ENCODE data around the gene EMID1.

EMID1 gene

DNA sequence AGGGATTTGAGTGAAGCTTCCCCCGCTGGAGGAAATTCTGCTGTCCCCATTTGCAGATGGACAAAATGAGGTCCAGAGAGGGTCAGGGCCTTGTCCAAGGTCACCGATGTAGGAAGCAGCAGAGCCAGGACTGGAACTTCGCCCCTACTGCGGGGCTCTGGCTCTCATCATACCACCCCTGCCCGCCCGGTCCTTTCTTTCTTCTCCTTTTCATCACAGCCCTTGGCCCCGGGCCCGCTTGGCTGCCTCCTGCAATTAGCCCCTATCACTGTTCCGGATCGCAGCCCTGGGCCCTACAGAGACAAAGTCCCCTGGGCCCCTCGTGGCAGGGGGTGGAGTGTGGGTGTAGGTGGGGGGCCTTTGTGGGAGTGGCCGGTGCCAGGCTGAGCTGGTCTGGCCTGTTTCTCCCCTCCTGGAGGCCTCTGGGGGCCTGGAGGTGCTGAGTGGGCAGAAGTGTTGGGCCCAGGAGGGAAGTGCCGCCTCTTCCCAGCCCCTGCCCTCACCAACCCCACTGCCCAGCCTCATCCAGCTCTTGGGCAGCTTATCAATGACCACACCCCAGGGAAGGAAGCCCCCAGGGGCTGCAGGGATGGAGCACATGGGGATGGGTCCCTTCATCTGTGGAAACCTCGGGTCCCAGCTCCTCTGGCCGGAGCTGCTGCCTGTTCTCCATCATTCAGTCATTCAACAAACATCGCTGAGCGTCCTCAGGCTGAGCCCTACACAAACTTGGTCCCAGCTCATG lies 3.4 kb downstream of the EMID1 start:
- Histone ChIP-seq H3K9me3 (ENCODE audit: control insufficient read depth, insufficient read depth, low read depth, low read length) (no peaks in the 10 kb centered on the region), H3K4me1 (ENCODE audit: control insufficient read depth, insufficient read depth, low read length) (no peaks in the 10 kb centered on the region), H3K27ac (ENCODE audit: extremely low read depth, low read depth, low read length) (no peak overlapping the region), H3K4me3 (ENCODE audit: low read depth, low read length) (no peak overlapping the region), H3K36me3 (ENCODE audit: control insufficient read depth in 2 of 2, insufficient read depth in 1 of 2, low read length in 2 of 2) (no peaks in the 10 kb centered on the region)
- POLR2A ChIA-PET = no interaction called here
- CTCF ChIA-PET = interaction anchor here (0.6 to 2.0 kb wide), 3 partner anchors 36 to 64 kb away, joined by 3 to 9 read pairs (median 4); no protein-coding TSS in a partner anchor
- no peak for TF ChIP-seq BCL6B (tag by site-specific recombination; IDR thresholded peaks at IDR 0.05)
- TF ChIP-seq, protein P1, sequence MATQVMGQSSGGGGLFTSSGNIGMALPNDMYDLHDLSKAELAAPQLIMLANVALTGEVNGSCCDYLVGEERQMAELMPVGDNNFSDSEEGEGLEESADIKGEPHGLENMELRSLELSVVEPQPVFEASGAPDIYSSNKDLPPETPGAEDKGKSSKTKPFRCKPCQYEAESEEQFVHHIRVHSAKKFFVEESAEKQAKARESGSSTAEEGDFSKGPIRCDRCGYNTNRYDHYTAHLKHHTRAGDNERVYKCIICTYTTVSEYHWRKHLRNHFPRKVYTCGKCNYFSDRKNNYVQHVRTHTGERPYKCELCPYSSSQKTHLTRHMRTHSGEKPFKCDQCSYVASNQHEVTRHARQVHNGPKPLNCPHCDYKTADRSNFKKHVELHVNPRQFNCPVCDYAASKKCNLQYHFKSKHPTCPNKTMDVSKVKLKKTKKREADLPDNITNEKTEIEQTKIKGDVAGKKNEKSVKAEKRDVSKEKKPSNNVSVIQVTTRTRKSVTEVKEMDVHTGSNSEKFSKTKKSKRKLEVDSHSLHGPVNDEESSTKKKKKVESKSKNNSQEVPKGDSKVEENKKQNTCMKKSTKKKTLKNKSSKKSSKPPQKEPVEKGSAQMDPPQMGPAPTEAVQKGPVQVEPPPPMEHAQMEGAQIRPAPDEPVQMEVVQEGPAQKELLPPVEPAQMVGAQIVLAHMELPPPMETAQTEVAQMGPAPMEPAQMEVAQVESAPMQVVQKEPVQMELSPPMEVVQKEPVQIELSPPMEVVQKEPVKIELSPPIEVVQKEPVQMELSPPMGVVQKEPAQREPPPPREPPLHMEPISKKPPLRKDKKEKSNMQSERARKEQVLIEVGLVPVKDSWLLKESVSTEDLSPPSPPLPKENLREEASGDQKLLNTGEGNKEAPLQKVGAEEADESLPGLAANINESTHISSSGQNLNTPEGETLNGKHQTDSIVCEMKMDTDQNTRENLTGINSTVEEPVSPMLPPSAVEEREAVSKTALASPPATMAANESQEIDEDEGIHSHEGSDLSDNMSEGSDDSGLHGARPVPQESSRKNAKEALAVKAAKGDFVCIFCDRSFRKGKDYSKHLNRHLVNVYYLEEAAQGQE (tag by site-specific recombination; IDR thresholded peaks at IDR 0.05) = no peak
- peak; percentile 84 for TF ChIP-seq ZFHX2 (tag by site-specific recombination; conservative IDR thresholded peaks at IDR 0.05)
- TF ChIP-seq ZNF549 (tag by site-specific recombination; IDR thresholded peaks at IDR 0.05) = no peak
- TF ChIP-seq, protein P2, sequence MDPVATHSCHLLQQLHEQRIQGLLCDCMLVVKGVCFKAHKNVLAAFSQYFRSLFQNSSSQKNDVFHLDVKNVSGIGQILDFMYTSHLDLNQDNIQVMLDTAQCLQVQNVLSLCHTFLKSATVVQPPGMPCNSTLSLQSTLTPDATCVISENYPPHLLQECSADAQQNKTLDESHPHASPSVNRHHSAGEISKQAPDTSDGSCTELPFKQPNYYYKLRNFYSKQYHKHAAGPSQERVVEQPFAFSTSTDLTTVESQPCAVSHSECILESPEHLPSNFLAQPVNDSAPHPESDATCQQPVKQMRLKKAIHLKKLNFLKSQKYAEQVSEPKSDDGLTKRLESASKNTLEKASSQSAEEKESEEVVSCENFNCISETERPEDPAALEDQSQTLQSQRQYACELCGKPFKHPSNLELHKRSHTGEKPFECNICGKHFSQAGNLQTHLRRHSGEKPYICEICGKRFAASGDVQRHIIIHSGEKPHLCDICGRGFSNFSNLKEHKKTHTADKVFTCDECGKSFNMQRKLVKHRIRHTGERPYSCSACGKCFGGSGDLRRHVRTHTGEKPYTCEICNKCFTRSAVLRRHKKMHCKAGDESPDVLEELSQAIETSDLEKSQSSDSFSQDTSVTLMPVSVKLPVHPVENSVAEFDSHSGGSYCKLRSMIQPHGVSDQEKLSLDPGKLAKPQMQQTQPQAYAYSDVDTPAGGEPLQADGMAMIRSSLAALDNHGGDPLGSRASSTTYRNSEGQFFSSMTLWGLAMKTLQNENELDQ (tag by site-specific recombination; IDR thresholded peaks at IDR 0.05; ENCODE audit: low read depth) = no peak
- no peak for TF ChIP-seq ZNF184 (tag by site-specific recombination; IDR thresholded peaks at IDR 0.05)
- no peak for TF ChIP-seq SP2 (tag by site-specific recombination; IDR thresholded peaks at IDR 0.05)
- no peak for TF ChIP-seq ZNF426 (tag by site-specific recombination; IDR thresholded peaks at IDR 0.05)
- no peak for TF ChIP-seq ZSCAN23 (tag by site-specific recombination; IDR thresholded peaks at IDR 0.05)
- no peak for TF ChIP-seq MYNN (tag by site-specific recombination; IDR thresholded peaks at IDR 0.05; ENCODE audit: borderline replicate concordance)
- no peak for TF ChIP-seq ZNF624 (tag by site-specific recombination; IDR thresholded peaks at IDR 0.05)
- TF ChIP-seq MEIS1 (CRISPR knock-in tag; IDR thresholded peaks at IDR 0.05; ENCODE audit: borderline replicate concordance) = no peak
- TF ChIP-seq GLIS1 (tag by site-specific recombination; IDR thresholded peaks at IDR 0.05) = peak; percentile 72
- no peak for TF ChIP-seq ZNF311 (tag by site-specific recombination; IDR thresholded peaks at IDR 0.05; ENCODE audit: borderline replicate concordance)
- TF ChIP-seq ZNF747 (tag by site-specific recombination; IDR thresholded peaks at IDR 0.05) = no peak
- no peak for TF ChIP-seq ZNF423 (tag by site-specific recombination; IDR thresholded peaks at IDR 0.05)
- TF ChIP-seq FEZF1 (tag by site-specific recombination; IDR thresholded peaks at IDR 0.05) = no peak
- TF ChIP-seq ZBTB20 (tag by site-specific recombination; IDR thresholded peaks at IDR 0.05) = no peak
- TF ChIP-seq HOXC10 (CRISPR knock-in tag; IDR thresholded peaks at IDR 0.05) = no peak
- no peak for TF ChIP-seq ZNF514 (tag by site-specific recombination; IDR thresholded peaks at IDR 0.05)
- TF ChIP-seq GLI2 (tag by site-specific recombination; IDR thresholded peaks at IDR 0.05; ENCODE audit: borderline replicate concordance, low read depth) = no peak
- TF ChIP-seq ZNF560 (tag by site-specific recombination; IDR thresholded peaks at IDR 0.05; ENCODE audit: borderline replicate concordance) = no peak
- TF ChIP-seq EGR2 (tag by site-specific recombination; IDR thresholded peaks at IDR 0.05; ENCODE audit: low read depth) = peak; percentile 58
- no peak for TF ChIP-seq SALL2 (tag by site-specific recombination; IDR thresholded peaks at IDR 0.05; ENCODE audit: borderline replicate concordance)
- no peak for TF ChIP-seq ZNF610 (tag by site-specific recombination; IDR thresholded peaks at IDR 0.05; ENCODE audit: borderline replicate concordance)
- TF ChIP-seq ZNF548 (tag by site-specific recombination; IDR thresholded peaks at IDR 0.05) = no peak
- no peak for TF ChIP-seq ZXDB (tag by site-specific recombination; IDR thresholded peaks at IDR 0.05)
- TF ChIP-seq ZIC2 (tag by site-specific recombination; IDR thresholded peaks at IDR 0.05) = peak; percentile 58
- no peak for TF ChIP-seq ZNF391 (tag by site-specific recombination; IDR thresholded peaks at IDR 0.05; ENCODE audit: borderline replicate concordance, low read depth)
- no peak for TF ChIP-seq ZNF335 (tag by site-specific recombination; conservative IDR thresholded peaks at IDR 0.05)
- no peak for TF ChIP-seq ZEB2 (tag by site-specific recombination; IDR thresholded peaks at IDR 0.05)
- TF ChIP-seq ZNF2 (tag by site-specific recombination; IDR thresholded peaks at IDR 0.05) = no peak
